K562 (cell line): ENCODE data around the gene ACCSL. TPM values are rescaled to one million over a fixed set of nuclear protein-coding genes. Genes with fewer than 3 reads are reported as not detected.
A peak's percentile ranks its signal among the peaks of the same experiment; 100 is the strongest.

ENCODE experiments used
- ATF7 ChIP-seq: fragments of 450-650 bp; IDR thresholded peaks from 2 replicates; pipeline ENCODE4 v1.7.1; 2014; ENCODE audit warnings: mild to moderate bottlenecking, moderate library complexity
- CEBPZ ChIP-seq: fragments of 150-350 bp; IDR thresholded peaks from 2 replicates; pipeline ENCODE4 v1.6.1; 2014; ENCODE audit warnings: low read depth, mild to moderate bottlenecking, low read length, borderline replicate concordance
- HDAC2 ChIP-seq: fragments of 450-650 bp; IDR thresholded peaks from 2 replicates; pipeline ENCODE4 v1.6.1; 2016; ENCODE audit warnings: mild to moderate bottlenecking
- ILF3 ChIP-seq: fragments of 450-650 bp; IDR thresholded peaks from 2 replicates; pipeline ENCODE4 v1.6.1; 2018; ENCODE audit warnings: antibody characterized with exemption, mild to moderate bottlenecking, moderate library complexity, borderline replicate concordance
- KLF1 ChIP-seq: fragments of 450-650 bp; IDR thresholded peaks from 2 replicates; pipeline ENCODE4 v1.6.1; 2016; ENCODE audit warnings: missing genetic modification characterization, missing compliant biosample characterization
- L3MBTL2 ChIP-seq: fragments of 450-650 bp; IDR thresholded peaks from 2 replicates; pipeline ENCODE4 v1.6.1; 2016; ENCODE audit warnings: mild to moderate bottlenecking, moderate library complexity
- MYBL2 ChIP-seq, 2 experiments: fragments of 450-650 bp in 1 of 2; sonication (generic) in 1 of 2; formaldehyde crosslinking in 1 of 2; IDR thresholded peaks; 2 replicates each; pipeline versions ENCODE4 v1.6.1 to v1.8.1; 2017 to 2022; ENCODE audit warnings: borderline replicate concordance in 1 of 2, inconsistent platforms in 1 of 2, low read depth in 1 of 2, mild to moderate bottlenecking in 1 of 2, missing genetic modification reagents in 1 of 2, moderate library complexity in 1 of 2
- PYGO2 ChIP-seq: fragments of 450-650 bp; IDR thresholded peaks from 2 replicates; pipeline ENCODE4 v1.6.1; 2016; ENCODE audit warnings: mild to moderate bottlenecking, missing genetic modification characterization, moderate library complexity, missing compliant biosample characterization
- RUNX1 ChIP-seq: sonication (generic); IDR thresholded peaks from 2 replicates; pipeline ENCODE4 v1.6.1; 2016; ENCODE audit warnings: antibody characterized with exemption, low read depth
- TSC22D4 ChIP-seq: fragments of 450-650 bp; IDR thresholded peaks from 2 replicates; pipeline ENCODE4 v1.6.1; 2016; ENCODE audit warnings: missing genetic modification characterization, missing biosample characterization, control low read depth
- XRCC5 ChIP-seq: fragments of 200-400 bp; formaldehyde crosslinking; IDR thresholded peaks from 2 replicates; pipeline ENCODE4 v1.6.1; 2017; ENCODE audit warnings: low read depth, mild to moderate bottlenecking, low read length
- ZBTB2 ChIP-seq: fragments of 450-650 bp; IDR thresholded peaks from 2 replicates; pipeline ENCODE4 v1.6.1; 2016; ENCODE audit warnings: antibody characterized with exemption
- ZSCAN29 ChIP-seq: fragments of 450-650 bp; IDR thresholded peaks from 2 replicates; pipeline ENCODE4 v1.6.1; 2017
- polyA plus RNA-seq, 8 experiments: library from polyadenylated mRNA; depleted of rRNA in 4 of 8; stranded (reverse) in 5 of 8; unstranded in 3 of 8; fragments of >200 nt; fragmentation: Nextera tagmentation in 2 of 8; fragmentation: Illumina TruSeq in 1 of 8; extraction: Ambion mirVana in 2 of 8; extraction: Trizol in 1 of 8; gene quantifications; 2 replicates each; pipeline versions ENCODE4 v1.2.1 to v1.2.3, GENCODE V29; 2011 to 2014; ENCODE audit warnings: inconsistent platforms in 1 of 8, missing spikeins in 1 of 8
- total RNA-seq, 7 experiments: library from RNA; depleted of rRNA in 6 of 7; stranded (reverse); fragments of >200 nt in 6 of 7; fragmentation: Illumina TruSeq in 2 of 7; extraction: Trizol in 2 of 7; gene quantifications; 2 replicates each; pipeline versions ENCODE4 v1.2.1 to v1.2.3, GENCODE V29; 2011 to 2021; ENCODE audit warnings: low replicate concordance in 1 of 7
- TF ChIP-seq, protein P1 (sequence below): fragments of 450-650 bp; formaldehyde crosslinking; IDR thresholded peaks from 2 replicates; pipeline ENCODE4 v1.4.0; 2022; ENCODE audit warnings: missing genetic modification characterization
- TF ChIP-seq, protein P2 (sequence below): sonication (generic); formaldehyde crosslinking; IDR thresholded peaks from 2 replicates; pipeline ENCODE4 v1.8.1; 2023; ENCODE audit warnings: mild to moderate bottlenecking, missing genetic modification reagents
- TF ChIP-seq, protein P3 (sequence below): fragments of 450-650 bp; IDR thresholded peaks from 2 replicates; pipeline ENCODE4 v1.7.0; 2016; ENCODE audit warnings: borderline replicate concordance

The ACCSL gene
- total and polyA plus RNA-seq, 9 of the 15 experiments (the other 6 are each of a cell fraction or from before 2014, with no cell fraction given) = not detected

- peak; percentile 84 for TF ChIP-seq ZBTB2
- TF ChIP-seq KLF1 (tag) = peak; percentile 93
- TF ChIP-seq PYGO2 = no peak
- no peak for TF ChIP-seq ZSCAN29
- TF ChIP-seq CEBPZ = no peak
- TF ChIP-seq ILF3 = no peak
- no peak for TF ChIP-seq MYBL2 (IDR thresholded peaks at IDR 0.05; ENCODE audit: low read depth)
- no peak for TF ChIP-seq MYBL2 (CRISPR knock-in tag; IDR thresholded peaks at IDR 0.05; ENCODE audit: borderline replicate concordance)
- TF ChIP-seq ATF7 = peak; percentile 81
- TF ChIP-seq, protein P1, sequence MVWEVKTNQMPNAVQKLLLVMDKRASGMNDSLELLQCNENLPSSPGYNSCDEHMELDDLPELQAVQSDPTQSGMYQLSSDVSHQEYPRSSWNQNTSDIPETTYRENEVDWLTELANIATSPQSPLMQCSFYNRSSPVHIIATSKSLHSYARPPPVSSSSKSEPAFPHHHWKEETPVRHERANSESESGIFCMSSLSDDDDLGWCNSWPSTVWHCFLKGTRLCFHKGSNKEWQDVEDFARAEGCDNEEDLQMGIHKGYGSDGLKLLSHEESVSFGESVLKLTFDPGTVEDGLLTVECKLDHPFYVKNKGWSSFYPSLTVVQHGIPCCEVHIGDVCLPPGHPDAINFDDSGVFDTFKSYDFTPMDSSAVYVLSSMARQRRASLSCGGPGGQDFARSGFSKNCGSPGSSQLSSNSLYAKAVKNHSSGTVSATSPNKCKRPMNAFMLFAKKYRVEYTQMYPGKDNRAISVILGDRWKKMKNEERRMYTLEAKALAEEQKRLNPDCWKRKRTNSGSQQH (CRISPR knock-in tag) = no peak
- TF ChIP-seq, protein P2, sequence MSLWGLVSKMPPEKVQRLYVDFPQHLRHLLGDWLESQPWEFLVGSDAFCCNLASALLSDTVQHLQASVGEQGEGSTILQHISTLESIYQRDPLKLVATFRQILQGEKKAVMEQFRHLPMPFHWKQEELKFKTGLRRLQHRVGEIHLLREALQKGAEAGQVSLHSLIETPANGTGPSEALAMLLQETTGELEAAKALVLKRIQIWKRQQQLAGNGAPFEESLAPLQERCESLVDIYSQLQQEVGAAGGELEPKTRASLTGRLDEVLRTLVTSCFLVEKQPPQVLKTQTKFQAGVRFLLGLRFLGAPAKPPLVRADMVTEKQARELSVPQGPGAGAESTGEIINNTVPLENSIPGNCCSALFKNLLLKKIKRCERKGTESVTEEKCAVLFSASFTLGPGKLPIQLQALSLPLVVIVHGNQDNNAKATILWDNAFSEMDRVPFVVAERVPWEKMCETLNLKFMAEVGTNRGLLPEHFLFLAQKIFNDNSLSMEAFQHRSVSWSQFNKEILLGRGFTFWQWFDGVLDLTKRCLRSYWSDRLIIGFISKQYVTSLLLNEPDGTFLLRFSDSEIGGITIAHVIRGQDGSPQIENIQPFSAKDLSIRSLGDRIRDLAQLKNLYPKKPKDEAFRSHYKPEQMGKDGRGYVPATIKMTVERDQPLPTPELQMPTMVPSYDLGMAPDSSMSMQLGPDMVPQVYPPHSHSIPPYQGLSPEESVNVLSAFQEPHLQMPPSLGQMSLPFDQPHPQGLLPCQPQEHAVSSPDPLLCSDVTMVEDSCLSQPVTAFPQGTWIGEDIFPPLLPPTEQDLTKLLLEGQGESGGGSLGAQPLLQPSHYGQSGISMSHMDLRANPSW (CRISPR knock-in tag) = no peak; the same call in 1 of the 2 replicates
- peak; percentile 94; the same call in 1 of the 2 replicates for TF ChIP-seq XRCC5
- TF ChIP-seq HDAC2 = peak; percentile 88
- TF ChIP-seq TSC22D4 = no peak
- TF ChIP-seq, protein P3, sequence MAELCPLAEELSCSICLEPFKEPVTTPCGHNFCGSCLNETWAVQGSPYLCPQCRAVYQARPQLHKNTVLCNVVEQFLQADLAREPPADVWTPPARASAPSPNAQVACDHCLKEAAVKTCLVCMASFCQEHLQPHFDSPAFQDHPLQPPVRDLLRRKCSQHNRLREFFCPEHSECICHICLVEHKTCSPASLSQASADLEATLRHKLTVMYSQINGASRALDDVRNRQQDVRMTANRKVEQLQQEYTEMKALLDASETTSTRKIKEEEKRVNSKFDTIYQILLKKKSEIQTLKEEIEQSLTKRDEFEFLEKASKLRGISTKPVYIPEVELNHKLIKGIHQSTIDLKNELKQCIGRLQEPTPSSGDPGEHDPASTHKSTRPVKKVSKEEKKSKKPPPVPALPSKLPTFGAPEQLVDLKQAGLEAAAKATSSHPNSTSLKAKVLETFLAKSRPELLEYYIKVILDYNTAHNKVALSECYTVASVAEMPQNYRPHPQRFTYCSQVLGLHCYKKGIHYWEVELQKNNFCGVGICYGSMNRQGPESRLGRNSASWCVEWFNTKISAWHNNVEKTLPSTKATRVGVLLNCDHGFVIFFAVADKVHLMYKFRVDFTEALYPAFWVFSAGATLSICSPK = no peak
- TF ChIP-seq L3MBTL2 = peak; percentile 92
- no peak for TF ChIP-seq RUNX1
Measured at GRCh38 chr11:44065841-44066731, 18.3 kb downstream of the ACCSL start, which contains the start of gene ACCS (continued).
